Activated CD4-positive, alpha-beta T cell treated with anti-CD3 and anti-CD28 coated beads, Interleukin-2, Interleukin-4, amounts not matched to agents 100 ng/mL and 50 ng/mL, durations not matched to agents 16 hours and 8 hours (primary cell): ENCODE measurements around the gene SLC6A18.
"Not testable (repeated sequence)": the region's sequence is repeated elsewhere in the genome, so short reads cannot be mapped to it uniquely, and the experiment has no call there.

Source experiments
- DNase-seq: peaks from one replicate; pipeline ENCODE4 v3.0.0-alpha.2; 2020; ENCODE audit warnings: low spot score

The SLC6A18 gene

DNA sequence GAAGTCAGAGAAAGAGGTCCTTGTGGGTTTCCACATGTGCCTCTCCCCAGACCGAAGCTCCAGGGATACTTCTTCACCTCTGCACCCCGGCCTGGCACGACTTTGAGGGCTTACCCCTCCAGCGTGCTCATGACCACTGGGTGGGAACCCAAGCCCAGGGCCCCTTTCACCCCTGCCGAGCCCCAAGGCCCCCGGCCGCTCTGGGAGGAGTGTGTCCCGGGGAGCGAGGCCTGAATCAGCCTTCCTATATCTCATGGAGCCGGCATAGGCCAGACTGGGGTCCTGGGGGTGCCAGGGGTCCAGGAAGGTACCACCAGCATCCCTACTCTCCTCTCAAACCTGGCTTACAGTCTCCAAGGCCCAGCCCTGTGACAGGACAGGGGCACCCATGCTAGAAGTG is 52.6 kb downstream of the SLC6A18 start:
- DNase-seq = no peak

DNA sequence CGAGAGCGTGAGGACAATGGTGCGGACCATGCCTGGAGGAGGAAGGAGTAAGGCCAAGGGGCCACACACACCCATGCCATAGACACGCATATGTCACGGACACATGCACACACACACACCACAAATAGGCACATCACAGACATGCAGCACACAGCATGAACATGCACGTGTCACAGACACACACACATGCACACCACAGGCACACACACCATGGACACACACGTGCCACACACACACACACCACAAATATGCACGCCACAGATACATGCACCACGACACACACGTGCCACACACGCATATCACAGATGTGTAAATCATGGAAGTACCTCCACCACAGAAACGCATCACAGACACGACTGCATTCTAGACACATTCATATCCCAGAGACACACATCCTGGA is 53.0 kb downstream of the SLC6A18 start:
- DNase-seq = no peak

DNA sequence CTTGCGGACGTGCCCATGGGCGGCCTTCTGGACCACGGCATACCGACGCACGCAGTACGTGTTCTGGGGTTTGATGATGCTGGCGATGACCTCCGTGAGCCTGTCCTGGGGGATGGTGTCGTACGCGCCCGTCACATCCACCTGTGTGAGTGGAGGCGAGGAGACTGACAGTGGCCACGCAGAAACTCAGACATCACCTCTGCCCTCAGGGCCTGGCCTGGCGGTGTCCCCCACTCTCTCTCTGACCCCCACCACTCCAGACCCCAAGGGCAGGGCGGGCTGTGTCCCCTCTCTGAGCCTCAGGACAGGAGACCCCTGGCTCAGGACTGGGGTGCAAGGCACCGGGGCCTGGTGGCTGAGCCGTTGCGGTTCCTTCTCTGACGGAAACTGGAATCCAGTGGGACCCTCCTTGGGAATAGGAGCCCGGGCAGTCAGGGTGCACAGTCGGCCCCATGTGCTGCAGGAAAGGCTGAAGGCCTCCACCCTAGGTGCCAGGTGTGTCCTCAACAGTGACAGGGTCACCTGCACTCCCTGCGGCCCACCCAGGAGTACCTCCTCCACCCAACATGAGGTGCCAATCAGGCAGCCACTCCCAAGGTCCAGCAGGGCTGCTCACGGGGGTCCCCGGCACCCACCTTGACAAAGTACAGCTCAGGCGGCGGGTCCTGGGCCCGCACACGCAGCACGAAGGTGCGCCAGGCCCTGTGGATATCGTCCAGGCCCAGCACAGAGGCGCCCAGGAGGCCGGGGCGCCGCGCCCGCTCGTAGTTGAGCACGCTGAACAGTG is 53.7 kb downstream of the SLC6A18 start:
- DNase-seq = no peak

DNA sequence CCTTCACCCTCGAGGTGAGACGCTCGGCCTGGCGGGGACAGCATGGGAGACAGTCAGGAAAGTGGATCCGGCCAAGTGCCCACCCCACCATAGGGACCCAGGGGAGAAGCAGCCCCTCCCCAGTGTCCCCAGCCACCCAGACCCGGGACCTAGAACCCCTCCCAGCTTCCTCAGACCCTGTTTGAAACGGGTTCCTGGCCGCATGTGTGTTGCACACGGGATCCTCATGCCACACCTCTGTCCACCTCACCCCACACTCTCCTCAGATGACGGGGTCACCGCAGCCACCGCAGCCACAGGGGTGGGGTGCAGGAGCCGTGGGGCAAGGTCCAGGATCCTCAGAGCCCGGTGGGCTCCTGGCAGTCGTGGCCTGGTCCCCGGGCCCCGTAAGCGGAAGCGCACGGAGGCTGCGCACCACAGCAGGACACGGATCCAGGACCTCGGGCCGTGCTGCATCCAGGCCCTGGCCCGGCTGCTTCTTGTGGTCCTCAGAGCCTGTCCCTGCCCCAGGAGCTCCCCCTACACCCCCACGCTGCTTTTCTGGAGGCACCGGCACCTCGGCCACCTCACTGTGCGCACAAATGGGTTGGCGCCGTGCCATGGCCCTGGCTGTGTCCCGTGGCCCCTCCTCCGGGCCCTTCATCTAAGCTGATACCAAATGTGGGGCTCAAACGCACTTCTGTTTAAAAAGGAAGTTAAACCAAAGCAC is 54.4 kb downstream of the SLC6A18 start:
- DNase-seq = no peak

GRCh38 chr5:1280177-1281037 is 55.2 kb downstream of the SLC6A18 start:
- no peak for DNase-seq

DNA sequence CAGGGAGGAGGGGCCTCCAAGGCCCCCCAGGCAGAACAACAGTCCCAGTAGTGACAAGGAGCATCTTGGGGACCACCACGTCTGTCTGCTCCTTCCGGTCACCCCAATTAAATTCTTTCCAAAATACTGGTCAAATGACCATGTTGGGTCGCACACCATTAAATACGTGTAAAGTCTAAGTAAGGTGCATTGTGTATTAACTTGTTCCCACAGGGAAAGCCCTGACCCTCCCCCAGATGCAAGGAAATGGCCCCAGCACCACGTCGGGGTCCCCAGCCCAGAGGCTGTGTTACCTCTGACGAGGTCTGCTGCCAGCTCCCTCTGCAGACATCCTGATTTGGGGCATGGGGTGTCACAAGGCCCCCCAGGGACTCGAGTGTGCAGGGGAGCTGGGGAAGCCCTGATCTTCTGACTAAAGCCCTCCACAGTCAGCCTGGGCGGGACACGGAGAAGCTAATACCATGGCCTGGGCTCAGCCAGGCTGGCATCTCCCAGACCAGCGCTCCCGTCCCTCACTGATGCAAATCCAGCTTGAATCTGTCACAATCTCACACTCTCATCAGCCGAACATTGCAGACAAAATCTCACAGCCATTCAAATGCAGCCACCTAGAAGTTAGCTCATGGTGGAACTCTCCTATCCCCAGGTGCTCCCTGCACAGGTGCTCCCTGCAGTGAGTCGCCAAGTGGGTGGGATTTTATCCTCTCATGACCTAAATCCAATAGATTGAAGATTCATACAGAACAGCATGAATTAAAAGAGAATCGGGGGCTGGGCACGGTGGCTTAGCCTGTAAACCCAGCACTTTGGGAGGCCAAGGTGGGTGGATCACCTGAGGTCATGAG is 56.1 kb downstream of the SLC6A18 start:
- no peak for DNase-seq

DNA sequence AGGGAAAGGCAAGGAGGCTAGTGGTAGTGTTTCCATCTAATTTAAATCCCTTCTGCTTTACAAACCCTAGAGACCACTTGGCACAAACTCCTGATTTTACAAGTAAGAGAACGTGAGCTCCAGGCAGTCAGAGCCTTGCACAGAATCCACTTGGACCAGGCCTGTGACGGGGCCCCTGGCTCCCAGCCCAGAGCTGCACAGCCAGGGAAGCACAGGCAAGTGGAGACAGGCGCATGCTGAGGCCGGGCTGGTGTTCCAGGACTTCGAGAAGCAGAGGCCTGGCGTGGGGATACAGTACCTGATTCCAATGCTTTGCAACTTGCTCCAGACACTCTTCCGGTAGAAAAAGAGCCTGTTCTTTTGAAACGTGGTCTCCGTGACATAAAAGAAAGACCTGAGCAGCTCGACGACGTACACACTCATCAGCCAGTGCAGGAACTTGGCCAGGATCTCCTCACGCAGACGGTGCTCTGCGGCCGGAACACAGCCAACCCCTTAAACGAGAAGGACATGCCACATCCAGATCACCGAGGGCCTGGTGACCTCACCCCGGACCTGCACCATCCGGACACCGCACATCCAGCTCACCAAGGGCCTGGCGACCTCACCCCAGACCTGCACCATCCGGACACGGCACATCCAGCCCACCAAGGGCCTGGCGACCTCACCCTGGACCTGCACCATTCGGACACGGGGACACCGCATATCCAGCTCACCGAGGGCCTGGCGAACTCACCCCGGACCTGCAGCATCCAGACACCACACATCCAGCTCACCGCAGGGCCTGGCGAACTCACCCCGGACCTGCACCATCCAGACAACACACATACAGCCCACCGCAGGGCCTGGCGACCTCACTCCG is 57.2 kb downstream of the SLC6A18 start:
- no peak for DNase-seq

DNA sequence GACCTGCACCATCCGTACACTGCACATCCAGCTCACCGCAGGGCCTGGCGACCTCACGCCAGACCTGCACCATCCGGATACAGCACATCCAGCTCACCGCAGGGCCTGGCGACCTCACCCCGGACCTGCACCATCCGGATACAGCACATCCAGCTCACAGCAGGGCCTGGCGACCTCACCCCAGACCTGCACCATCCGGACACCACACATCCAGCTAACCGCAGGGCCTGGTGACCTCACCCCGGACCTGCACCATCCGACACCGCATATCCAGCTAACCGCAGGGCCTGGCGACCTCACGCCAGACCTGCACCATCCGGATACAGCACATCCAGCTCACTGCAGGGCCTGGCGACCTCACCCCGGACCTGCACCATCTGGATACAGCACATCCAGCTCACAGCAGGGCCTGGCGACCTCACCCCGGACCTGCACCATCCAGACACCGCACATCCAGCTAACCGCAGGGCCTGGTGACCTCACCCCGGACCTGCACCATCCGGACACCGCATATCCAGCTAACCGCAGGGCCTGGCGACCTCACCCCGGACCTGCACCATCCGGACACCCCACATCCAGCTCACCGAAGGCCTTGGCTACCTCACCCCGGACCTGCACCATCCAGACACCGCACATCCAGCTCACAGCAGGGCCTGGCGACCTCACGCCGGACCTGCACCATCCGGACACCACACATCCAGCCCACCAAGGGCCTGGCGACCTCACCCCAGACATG is 58.0 kb downstream of the SLC6A18 start:
- not testable (repeated sequence) for DNase-seq

- DNase-seq = not testable (repeated sequence)
Measured at GRCh38 chr5:1283729-1284041, 58.5 kb downstream of the SLC6A18 start.

DNA sequence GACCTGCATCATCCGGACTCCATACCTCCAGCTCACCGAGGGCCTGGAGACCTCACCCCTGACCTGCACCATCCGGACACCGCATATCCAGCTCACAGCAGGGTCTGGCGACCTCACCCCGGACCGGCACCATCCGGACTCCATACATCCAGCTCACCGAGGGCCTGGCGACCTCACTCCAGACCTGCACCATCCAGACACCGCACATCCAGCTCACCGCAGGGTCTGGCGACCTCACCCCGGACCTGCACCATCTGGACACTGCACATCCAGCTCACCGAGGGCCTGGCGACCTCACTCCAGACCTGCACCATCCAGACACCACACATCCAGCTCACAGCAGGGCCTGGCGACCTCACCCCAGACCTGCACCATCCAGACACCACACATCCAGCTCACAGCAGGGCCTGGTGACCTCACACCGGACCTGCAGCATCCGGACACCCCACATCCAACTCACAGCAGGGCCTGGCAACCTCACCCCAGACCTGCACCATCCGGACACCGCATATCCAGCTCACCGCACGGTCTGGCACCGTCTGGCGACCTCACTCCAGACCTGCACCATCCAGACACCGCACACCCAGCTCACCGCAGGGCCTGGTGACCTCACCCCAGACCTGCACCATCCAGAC is 59.3 kb downstream of the SLC6A18 start:
- not testable (repeated sequence) for DNase-seq

- DNase-seq = no peak
Measured at GRCh38 chr5:1285141-1285540, 60.0 kb downstream of the SLC6A18 start.

GRCh38 chr5:1285883-1286291 is 60.7 kb downstream of the SLC6A18 start:
- DNase-seq = no peak

DNA sequence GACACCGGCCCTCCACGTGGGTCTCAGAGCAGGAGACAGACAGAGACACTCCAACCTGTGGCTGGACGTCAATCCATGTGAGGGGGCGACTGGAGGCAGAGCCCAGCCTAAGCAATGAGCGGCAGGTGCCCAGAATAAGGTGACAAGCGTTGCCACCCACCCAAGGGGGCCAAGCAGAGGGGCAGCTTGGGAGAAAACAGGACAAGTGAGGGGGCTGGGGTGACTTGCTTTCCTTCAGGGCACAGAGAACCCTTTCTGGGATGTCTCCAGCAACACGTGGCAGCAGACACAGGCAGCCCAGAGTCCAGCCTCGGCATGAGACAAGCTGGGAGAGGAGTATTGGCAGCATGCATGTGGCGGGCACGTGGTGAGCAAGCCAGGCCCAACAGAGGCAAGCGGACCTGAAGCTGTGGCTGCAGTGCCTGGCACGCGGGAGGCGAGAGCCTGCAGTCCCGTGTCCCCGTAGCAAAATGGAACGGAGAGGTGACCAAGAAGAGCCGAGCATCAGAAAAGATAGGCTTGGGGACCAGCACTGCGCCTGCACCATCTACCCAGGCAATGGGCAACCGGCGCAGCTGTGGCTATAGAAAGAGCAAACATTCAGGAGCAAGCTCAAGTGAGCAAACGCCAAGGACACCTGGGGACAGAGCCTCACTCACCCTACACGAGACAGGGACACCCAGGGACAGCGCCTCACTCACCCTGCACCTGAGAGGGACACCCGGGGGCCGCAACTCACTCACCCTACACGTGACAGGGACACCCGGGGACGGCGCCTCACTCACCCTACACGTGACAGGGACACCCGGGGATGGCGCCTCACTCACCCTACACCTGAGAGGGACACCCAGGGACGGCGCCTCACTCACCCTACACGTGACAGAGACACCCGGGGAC is 63.5 kb downstream of the SLC6A18 start:
- DNase-seq = no peak

DNA sequence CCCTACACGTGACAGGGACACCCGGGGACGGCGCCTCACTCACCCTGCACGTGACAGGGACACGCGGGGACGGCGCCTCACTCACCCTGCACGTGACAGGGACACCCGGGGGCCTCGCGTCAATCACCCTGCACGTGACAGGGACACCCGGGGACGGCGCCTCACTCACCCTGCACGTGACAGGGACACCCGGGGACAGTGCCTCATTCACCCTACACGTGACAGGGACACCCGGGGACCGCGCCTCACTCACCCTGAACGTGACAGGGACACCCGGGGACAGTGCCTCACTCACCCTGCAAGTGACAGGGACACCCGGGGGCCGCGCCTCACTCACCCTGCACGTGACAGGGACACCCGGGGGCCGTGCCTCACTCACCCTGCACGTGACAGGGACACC is 64.4 kb downstream of the SLC6A18 start:
- not testable (repeated sequence) for DNase-seq

DNA sequence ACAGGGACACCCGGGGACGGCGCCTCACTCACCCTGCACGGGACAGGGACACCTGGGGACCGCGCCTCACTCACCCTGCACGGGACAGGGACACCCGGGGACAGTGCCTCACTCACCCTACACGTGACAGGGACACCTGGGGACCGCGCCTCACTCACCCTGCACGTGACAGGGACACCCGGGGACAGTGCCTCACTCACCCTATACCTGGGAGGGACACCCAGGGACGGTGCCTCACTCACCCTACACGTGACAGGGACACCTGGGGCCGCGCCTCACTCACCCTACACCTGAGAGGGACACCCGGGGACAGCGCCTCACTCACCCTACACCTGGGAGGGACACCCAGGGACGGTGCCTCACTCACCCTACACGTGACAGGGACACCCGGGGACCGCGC is 65.8 kb downstream of the SLC6A18 start:
- DNase-seq = not testable (repeated sequence)

- no peak for DNase-seq
Measured at GRCh38 chr5:1291611-1292080, 66.5 kb downstream of the SLC6A18 start.

GRCh38 chr5:1292139-1292538 is 67.0 kb downstream of the SLC6A18 start:
- DNase-seq = no peak

DNA sequence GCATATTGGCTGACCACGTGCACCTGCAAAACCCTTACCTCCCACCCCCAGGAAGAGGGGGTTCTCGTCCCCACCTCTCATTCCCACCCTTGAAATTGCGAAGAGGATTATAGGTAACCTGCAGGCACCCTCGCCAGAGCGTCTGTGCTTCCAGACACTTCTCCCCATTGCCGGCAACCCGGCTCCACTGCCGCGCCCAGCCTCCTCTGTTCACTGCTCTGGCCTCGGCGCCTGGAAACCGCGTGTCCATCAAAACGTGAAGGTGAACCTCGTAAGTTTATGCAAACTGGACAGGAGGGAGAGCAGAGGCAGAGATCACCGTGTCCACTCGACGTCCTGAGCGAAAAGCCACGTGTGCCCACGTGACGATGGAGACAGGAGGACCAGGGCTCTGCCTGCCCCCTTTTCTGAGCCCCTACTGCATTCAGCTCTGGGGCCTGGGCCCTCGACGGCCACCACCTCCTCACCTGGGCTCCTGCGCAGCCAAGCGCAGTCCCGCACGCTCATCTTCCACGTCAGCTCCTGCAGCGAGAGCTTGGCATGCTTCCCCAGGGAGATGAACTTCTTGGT is 67.8 kb downstream of the SLC6A18 start:
- DNase-seq = no peak
